GM21360 (cell line): ENCODE data around the gene CAMK2D.
A peak's percentile ranks its signal among the peaks of the same experiment; 100 is the strongest.

Experiments used
- ATAC-seq: cut with Tn5 transposase; IDR thresholded peaks from one replicate; pipeline ENCODE4 v1.9.1; 2021; ENCODE audit warnings: mild to moderate bottlenecking, moderate library complexity; ENCODE audit not compliant: unreplicated experiment

The CAMK2D gene

GRCh38 chr4:113537628-113538027, 223.9 kb downstream of the CAMK2D start:
- no peak for ATAC-seq

DNA sequence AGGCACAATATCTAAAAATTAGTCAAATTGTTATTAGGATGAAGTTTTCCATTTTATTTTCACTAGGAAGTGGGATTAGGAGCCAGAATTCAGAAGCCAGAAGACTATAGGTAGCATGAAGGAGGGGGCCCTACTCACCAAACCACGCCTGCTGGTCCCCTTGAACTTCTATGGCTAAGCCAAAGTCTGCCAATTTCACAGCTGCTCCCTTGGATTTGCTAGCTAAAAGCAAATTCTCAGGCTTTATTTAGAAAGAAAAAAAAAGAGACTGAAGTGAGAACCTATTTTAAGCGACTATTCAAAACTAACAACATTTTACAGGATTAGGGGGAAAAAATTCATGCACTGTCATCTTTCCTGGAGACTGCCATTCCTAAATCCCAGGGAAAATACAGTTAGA, 224.3 kb downstream of the CAMK2D start:
- no peak for ATAC-seq

DNA sequence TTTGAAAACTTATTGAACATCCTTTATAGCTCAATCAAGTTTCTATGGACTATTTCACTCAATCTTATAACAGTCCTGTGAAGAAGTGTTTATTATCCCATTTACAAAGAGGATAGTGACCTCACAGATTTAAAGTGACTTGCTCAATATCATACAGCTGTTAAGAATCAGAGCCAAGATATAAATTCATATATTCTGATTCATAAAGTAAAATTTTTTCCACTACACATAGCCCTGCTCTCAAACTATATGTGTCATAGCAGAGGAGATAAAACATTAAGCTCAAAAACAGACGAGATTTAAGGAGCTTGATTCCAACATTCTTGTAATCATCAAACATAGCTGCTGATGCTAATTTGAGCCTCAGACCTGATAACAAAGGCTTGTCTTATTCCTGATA, 226.8 kb downstream of the CAMK2D start:
- ATAC-seq = no peak

DNA sequence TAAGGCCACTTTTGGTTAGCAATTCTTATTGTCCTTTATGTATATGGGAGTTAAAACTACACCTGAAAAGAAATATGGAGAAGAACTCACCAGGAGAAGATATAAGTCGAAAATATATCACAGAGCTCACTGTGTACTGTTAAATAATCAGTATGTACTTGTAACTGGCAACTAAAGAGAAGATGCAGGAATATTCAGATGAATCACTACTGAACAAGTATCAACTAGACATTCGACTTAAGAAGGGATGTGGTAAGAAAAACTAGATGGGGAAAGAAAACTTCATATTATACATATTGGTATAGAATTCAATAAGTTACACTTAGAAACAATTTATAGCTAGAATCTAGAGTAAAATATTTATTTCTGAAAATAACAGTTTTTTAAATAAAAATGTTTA, 230.0 kb downstream of the CAMK2D start:
- no peak for ATAC-seq

DNA sequence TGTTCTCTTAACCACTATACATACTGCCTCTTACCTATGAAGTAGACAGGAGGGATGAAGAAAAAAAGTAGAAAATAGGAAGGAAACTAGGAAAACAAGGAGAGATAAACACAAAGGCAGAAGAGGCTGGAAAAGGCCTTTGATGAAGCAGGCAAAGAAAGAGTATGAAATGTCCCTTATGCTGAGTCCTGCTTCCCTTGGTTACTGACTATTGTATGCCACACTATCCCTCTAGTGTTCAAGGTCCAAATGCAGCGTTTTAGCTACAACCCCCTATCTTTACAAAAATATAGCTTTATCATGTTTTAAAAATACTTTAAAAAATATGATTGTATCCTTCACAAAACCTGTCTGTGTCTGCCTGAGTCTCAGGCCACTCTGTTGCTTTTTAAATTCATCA, 233.1 kb downstream of the CAMK2D start:
- ATAC-seq = no peak

DNA sequence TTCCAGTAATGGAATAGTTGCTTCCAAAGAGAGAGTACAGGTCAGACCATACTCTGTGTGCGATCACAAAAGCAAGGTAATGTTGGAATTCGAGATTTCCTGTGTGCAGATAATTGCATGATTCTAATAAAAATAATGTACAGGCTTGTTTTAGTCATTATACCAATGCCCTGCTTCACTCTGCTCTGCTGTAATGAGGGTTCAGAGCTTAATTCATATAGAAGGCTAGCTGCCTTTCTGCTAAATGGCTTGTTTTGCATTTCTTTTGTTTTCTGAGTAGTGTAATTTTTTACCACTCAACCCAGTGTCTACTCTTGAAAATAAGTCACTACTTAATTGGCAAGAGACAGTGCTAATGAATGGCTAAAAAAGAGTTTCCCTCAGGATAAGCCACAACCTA, 236.0 kb downstream of the CAMK2D start:
- no peak for ATAC-seq

DNA sequence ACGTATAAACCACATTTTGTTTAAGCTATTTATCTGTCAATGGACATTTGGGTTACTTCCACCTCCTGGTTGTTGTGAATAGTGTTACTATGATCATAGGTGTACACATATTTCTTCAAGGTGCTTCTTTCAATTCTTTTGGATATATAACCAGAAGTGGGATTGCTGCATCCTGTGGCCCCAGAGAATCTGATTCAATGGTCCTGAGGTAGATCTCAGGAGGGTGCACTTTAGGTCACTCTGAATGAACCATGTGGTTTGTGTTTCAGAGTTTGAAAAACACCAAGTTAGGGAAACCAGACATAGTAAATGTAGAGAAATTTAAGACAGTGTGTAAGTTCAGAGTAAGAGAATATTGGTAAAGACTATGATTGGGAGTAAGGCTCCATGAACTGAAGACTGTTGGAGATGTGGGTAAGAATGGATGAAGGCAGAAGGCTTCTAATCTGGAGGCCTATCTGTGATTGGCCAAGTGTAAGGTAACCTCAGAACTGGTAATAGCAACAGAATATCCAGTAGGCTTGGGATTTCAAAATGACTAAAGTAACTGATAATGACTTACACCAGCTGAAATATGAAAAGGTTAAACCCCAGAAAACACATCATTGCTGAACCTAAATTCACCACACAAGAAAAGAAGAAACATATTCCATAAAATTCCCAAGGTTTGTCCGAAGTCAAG, 236.9 kb downstream of the CAMK2D start:
- ATAC-seq = peak; percentile 34

GRCh38 chr4:113524096-113524495, 237.4 kb downstream of the CAMK2D start:
- ATAC-seq = peak; percentile 94

DNA sequence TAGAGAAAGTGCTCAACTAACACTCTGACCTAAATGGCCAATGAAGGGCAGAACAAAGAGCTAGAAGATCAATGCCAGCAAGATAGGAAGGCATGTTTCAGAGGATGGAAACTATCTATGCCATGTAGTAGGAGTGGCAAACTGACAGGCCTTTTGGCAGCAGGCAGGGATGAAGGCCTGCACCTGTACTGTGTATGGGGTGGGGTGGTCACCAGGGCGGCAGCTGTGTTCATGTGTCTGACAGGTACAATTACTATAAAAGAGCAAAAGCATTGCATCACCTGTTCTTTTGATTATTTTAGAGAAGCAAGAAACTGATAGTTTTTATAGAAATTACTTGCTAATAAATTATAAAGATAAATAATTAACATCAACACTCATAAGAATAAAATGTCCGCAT, 239.1 kb downstream of the CAMK2D start:
- no peak for ATAC-seq

GRCh38 chr4:113513382-113513781, 248.2 kb downstream of the CAMK2D start:
- ATAC-seq = no peak

DNA sequence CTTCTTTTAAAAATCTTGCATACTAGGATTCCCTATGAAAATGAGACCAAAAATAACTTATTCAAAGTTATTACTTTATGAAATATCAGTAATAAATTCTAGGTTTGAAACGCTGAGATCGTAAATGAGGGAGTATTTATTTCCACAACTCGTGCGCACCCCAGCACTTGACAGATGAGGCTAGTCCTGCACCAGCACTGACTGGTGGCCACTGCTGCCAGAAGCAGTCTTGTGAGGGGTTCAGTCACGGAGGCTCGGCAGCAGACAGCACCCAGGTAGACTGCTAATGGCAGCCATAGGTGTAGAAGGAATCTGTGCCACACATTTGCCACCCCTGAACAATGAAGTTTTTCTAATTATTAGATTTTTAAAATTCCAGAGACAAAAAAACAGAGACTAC, 248.7 kb downstream of the CAMK2D start:
- ATAC-seq = no peak

DNA sequence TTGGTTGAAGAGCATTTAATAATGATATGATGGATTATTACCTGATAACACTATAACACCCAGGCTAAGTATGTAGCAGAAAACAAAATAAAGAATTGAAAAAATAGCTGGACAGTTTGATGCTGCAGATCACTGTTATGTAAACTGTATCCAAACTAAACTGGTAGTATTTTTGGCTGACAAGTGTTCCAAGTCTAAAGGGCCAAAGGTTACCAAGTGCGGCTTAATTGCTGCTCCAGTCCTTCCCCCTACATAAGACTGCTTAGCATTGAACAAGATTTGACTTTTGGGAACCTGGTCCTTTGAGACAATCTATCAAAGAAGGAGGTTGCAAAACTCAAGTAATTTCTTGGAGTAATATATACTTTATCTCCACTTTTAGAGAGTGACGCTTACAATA, 249.6 kb downstream of the CAMK2D start:
- no peak for ATAC-seq

- no peak for ATAC-seq
These were observed 251.7 kb downstream of the CAMK2D start for GRCh38 chr4:113509851-113510250.

DNA sequence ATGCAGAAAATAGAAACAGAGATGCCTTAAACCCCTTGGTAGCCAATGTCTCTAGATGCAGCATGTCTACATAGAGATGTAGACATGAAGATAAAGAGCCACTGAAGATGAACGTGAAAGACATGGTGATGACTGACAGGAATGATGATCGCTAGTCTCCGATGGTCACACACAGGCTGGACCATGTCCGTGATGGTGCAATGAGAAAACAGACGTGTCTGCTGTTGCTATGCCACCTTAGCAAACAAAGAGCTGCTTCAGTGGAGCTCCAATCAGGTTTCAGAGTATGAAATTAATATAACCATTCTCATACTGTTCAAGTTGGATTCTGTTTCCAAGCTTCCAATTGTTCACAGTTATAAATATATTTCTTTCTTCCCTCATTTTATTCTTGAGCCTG, 256.5 kb downstream of the CAMK2D start:
- no peak for ATAC-seq

- no peak for ATAC-seq
These were observed 257.1 kb downstream of the CAMK2D start for GRCh38 chr4:113504422-113504821.

DNA sequence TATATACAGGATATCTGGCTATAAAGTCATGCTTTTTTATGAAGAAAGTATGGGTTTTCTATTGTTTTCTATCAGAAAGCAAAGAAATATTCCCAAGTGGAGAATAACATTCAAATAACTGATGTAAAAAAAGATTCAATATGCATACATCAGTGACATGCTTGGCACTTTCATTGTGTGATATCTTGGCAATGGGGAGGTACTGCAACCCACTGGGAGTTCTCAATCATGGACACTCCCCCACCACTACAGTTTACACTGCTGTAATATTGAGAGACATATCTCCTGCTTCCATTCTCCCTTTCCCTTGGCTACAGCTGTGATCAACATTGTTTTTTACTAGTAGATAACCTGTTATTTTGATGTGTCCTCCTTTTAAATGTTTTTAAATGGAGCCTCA, 257.8 kb downstream of the CAMK2D start:
- ATAC-seq = no peak

DNA sequence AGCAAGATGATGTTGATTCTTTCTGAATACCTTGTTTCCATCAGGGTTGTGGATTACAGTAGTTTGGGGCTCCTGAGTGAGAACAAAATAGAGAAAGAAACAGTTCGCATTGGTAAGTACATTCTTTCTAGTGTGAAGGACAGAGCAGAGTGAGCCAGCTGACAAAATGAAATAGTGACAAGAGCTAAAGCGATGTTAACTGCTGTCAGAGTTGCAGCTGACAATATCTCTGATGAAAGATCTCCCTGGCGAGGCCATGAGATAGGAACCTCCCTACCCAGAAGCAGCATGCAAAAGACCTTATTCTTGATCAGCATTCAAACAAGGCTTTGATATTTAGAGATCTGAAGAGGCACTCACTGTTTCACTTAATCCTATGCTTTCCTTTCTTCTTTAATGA, 258.6 kb downstream of the CAMK2D start:
- ATAC-seq = no peak

GRCh38 chr4:113502476-113502875, 259.1 kb downstream of the CAMK2D start:
- ATAC-seq = no peak

DNA sequence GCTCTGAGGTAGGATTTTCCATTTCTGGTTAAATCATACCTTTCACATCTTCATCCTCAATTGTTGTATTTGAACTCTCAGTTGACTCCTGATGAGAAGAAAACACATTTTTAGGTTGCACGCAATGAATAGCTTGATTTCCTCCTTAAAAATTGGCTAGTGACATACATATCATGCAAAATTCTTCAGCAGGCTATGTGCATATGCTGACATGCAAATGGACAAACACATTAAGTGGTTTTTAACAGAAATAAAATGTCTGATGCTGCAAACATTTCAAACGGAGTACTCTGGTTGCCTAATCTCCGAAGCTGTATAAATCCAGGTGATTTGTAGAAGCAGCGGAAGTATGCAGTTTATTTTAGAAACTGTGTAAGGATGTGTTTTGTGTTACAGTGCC, 261.1 kb downstream of the CAMK2D start:
- no peak for ATAC-seq

GRCh38 chr4:113499696-113500095, 261.8 kb downstream of the CAMK2D start:
- no peak for ATAC-seq

GRCh38 chr4:113499166-113499565, 262.4 kb downstream of the CAMK2D start:
- no peak for ATAC-seq

DNA sequence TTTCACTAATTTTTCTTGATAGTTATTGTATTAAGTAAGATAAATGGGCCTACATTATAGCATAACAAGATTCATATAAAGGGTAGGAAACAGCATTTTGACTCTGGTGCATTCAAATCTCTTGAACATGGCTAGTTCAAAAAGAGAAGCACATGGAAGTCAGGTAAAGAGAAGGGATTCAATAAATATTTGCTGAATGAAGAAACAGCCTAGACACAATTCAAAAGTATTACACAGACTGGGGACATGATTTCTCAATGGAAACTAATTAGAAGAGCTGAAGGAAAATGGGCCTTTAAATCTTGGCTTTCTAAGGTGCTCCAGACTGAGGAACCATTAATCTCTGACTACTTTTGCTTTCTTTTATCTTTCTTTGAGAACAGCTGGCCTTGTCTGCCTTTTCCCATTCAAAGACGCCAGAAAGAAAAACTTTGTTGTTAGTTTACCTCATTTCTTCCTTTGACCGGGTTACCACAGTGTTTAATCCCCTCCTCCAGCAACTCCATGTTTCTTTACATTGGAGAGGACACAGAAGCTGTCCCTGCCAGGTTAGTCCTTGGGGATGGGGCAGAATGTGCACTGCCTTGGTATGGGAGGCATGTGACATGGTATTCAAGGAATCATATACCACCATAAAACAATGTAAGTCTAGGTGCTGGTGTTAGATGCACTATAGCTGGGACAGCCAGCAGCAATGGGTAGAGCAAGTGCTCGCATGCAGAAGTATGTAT, 264.2 kb downstream of the CAMK2D start:
- no peak for ATAC-seq

- no peak for ATAC-seq
These were observed 264.8 kb downstream of the CAMK2D start for GRCh38 chr4:113496698-113497097.
